GM18526 (cell line): ENCODE measurements around the gene MARCO.

Experiments used
- POLR2A ChIP-seq: IDR thresholded peaks from 3 replicates; pipeline ENCODE4 v1.6.1; 2011; ENCODE audit not compliant: insufficient read length; ENCODE audit errors: extremely low read depth

The MARCO gene

GRCh38 chr2:118983133-118983532 lies 41.1 kb downstream of the MARCO start:
- TF ChIP-seq POLR2A = no peak

DNA sequence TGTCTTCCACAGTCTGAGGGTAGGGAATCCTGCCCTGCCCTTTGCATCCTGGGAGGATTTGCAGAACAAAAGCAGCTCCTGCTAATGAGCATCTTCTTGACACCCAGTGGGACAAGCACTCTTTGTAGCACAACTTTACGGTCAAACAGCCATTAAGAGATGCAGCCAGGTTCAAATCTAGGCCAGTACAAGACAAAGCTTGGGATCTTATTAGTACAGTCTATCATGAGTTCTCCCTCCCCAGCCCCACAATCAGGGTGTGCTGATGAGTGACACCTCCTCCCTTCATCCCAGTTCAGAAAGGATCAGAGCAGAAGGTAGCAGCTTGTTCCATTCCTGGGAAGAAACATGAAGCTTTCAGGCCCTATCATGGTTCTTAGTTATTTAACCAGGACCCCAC lies 41.9 kb downstream of the MARCO start:
- TF ChIP-seq POLR2A = no peak

DNA sequence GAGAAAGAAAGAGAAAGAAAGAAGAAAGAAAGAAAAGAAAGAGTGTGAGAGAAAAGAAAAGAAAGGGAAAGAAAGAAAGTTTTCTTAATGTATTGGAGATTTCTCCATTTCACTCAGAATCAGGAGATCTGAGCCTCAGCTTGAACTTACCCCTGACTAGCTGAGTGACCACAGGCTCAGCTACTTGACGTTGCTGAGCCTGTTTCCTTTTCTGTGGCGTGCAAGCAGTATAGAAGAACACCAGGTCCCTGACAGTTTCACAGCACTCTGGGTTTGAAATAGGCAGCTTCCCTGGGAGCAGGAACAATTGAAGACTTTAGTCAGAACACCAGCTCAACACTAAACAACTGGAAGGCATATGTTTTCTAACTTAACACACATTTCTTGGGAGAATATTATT lies 44.7 kb downstream of the MARCO start:
- TF ChIP-seq POLR2A = no peak

DNA sequence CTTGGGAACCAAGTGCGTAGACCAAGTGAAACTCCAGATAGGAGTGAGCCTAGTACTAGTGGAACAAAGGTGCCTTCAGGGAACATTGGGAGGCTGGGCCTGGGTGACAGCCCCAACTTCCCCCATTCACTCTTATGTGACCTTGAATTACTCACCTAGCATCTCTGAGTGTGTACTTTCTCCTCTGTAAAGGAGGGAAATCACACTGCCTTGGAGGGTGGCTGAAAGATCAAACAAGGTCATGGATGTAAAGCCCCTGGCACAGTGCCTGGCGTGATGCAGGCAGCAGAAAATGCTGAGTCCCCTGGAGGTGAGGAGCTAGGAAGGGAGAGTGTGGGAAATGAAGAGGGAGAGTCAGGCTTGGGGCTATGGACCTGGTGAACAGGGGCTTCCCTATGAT lies 45.9 kb downstream of the MARCO start:
- no peak for TF ChIP-seq POLR2A

DNA sequence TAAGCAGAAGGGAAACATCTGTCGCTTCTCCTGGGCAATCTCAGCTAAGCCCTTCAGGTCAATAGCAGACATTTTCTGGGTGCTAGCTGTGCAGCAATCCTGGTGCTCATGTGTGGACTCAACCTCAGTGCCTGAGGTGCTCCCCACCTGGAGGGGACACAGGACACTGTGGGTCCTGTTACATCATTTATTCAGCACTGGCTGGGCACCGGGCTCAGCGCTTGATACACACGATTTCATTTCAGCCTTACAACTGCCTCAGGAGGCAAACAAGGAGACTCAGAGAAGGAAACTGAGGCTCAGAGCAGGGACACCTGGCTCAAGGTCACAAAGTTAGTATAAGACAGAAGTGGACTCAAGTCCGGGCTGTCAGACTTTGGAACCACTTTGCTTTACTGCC lies 46.7 kb downstream of the MARCO start:
- no peak for TF ChIP-seq POLR2A

DNA sequence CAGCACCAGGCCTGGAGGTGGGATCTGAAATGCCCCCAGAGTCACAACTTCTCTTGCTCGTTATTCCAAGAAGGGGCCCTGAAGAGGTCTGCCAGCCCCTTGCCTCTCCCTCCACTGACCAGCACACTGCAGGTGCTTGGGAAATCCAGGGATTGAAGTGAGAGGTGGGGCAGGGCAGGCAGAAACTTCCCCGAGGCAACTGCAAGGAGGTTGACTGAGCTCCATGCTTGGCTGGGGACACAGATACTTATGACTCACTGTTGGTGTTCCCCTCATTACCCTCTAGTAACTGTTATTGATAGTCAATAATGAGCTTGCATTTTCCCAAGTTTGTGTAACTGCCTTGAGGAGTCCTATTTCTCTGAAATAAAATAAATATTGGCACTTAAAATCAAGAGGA lies 47.5 kb downstream of the MARCO start:
- no peak for TF ChIP-seq POLR2A

DNA sequence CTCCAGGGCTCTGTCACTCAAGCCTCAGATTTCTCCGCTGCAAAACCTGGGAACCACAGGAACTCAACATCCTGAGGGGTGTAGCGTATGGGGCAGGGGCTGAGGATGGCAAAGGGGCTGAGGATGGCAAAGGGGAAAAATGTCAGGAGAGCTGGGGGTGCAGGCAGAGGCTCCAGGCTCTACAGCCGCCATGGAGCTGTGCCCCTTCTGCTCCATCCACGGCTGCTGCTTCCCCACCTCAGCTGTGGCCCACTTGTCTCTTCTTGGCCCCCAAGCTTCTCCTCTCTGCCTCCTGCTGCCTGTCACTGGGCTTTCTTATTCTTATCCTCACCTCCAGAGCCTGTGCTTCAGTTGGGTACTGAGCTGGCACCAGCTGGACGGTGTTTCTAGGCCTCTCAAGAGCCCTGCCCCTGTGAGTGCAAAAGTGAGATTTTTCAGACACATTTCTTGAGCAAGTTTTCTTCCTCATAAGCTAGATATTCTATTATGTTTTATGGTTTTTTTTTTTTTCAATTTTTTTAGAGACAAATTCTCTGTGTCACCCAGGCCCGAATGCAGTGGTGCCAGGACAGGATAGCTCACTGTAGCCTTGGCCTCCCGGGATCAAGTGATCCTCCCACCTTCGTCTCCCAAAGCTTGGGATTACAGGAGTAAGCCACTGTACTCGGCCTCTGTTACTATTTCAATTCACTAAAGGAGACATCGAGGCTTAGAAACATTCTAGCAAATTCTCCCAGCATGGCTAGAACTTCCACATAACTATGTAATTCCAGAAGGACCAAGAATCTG lies 49.0 kb downstream of the MARCO start:
- TF ChIP-seq POLR2A = no peak

DNA sequence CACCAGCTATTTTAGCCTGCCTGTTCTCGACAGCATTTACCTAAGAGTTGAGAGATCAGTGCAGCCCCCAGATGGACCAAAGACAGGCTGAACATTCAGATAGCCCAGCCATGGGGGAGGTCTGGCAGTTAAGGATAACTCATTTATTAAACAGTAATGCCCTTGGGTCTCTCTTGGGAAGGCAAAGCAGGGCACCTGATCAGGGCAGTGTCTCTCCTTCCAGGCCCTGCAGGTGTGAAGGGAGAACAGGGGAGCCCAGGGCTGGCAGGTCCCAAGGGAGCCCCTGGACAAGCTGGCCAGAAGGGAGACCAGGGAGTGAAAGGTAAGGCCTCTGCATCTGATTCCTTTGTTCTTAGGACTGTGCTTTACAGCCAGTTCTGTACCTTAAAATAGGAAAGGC lies 49.6 kb downstream of the MARCO start:
- no peak for TF ChIP-seq POLR2A

DNA sequence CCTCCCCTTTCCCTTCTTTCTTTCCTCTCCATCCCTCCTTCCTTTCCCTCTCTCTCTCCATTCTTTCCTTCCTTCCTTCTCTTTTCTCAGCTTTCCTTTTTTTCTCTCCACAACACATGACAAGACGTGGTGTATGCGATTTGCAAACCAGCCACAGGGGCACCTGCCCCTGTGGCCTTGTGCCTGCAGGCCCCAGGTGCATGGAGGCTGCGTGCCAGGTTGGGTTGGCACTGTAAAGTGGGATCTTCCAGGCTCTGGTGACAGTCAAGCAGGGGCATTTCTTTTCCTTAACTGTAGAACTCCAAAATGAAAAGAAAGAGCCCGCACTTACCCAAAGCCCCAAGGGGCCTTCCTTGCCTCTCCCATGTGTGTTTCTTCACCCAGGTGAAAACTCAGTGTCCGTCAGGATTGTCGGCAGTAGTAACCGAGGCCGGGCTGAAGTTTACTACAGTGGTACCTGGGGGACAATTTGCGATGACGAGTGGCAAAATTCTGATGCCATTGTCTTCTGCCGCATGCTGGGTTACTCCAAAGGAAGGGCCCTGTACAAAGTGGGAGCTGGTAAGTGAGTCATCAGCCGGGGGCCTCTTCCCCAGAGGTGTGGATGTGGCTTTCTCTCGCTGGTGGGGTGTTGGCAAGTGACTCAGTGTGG lies 50.9 kb downstream of the MARCO start:
- TF ChIP-seq POLR2A = no peak

- TF ChIP-seq POLR2A = no peak
Measured at GRCh38 chr2:118993392-118993752, 51.4 kb downstream of the MARCO start.

DNA sequence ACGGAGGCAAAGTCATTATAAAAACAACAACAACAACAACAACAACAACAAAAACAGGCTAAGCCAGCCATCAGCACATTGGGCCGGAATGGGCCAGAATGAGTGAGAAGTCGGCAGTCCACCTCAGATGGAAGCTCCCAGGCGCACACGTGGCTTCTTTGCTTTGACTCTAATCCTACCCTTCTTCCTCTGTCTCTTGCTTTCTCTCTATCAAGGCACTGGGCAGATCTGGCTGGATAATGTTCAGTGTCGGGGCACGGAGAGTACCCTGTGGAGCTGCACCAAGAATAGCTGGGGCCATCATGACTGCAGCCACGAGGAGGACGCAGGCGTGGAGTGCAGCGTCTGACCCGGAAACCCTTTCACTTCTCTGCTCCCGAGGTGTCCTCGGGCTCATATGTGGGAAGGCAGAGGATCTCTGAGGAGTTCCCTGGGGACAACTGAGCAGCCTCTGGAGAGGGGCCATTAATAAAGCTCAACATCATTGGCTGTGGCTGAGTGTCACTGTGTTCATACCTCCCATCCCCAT lies 52.2 kb downstream of the MARCO start:
- TF ChIP-seq POLR2A = no peak

GRCh38 chr2:118994778-118995177 lies 52.8 kb downstream of the MARCO start:
- TF ChIP-seq POLR2A = no peak

DNA sequence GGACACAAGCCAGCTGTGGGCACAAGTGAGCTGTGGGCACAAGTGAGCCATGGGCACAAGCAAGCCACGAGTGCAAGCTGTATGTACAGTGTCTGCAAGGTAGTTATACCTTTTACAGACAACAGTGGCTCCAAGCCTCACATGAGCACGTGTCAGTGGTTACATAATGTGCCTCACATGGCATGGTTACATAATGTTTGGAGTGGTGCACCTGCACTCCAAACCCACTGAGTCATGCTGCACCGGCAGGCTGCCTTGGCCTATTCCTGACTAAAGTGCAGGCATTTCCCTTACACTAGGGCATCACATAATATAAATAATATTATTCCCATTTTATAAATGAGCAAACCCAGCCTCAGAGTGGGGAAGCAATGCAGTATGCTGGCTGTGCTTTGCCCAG lies 62.6 kb downstream of the MARCO start:
- no peak for TF ChIP-seq POLR2A

GRCh38 chr2:119005051-119005450 lies 63.1 kb downstream of the MARCO start:
- TF ChIP-seq POLR2A = no peak

GRCh38 chr2:119005555-119005954 lies 63.6 kb downstream of the MARCO start:
- TF ChIP-seq POLR2A = no peak

- no peak for TF ChIP-seq POLR2A
Measured at GRCh38 chr2:119006441-119006840, 64.4 kb downstream of the MARCO start.

DNA sequence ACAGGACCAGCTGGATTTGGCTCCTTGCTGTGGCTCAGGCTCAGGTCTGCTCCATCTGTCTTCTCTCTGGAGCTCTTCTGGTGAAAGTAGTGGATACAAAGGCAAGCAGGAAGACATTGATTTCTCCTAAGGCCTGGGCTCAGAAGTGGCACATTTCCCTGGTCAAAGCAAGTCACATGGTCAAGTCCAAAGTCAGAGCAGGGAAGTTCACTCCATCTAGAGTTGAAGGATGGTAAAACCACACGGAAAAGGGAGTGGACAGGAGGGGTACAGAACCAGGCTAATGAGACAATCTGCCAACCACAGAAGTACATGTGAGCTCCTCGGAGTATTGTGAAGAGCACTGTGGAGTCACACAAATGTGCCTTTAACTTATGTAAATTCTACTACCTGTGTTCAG lies 66.1 kb downstream of the MARCO start:
- no peak for TF ChIP-seq POLR2A

- TF ChIP-seq POLR2A = no peak
Measured at GRCh38 chr2:119009110-119009509, 67.1 kb downstream of the MARCO start.
